Endothelial cell of hepatic sinusoid (primary cell): Measurements from ENCODE around the gene PSMD6.

Source experiments
- in situ Hi-C: cut with HindIII; loops from 2 replicates; pipeline ENCODE4 v1.10.0; 2017; ENCODE audit warnings: low sequenced_read_pairs

PSMD6 gene

GRCh38 chr3:64011685-64012084 is 11.6 kb downstream of the PSMD6 start:
- in situ Hi-C loops: loop anchor here (5.0 kb wide), 1 partner anchor 34 kb away; no protein-coding TSS in a partner anchor

- in situ Hi-C loops: loop anchor here (5.0 kb wide), 1 partner anchor 33 kb away; no protein-coding TSS in a partner anchor
Measured at GRCh38 chr3:64010199-64010598, 13.1 kb downstream of the PSMD6 start.

- in situ Hi-C loops: no loop called here
Measured at GRCh38 chr3:64009528-64009927, 13.8 kb downstream of the PSMD6 start.

- in situ Hi-C loops: no loop called here
Measured at GRCh38 chr3:64008487-64009351, 14.6 kb downstream of the PSMD6 start.

- in situ Hi-C loops: no loop called here
Measured at GRCh38 chr3:64008017-64008416, 15.3 kb downstream of the PSMD6 start.

- in situ Hi-C loops: no loop called here
Measured at GRCh38 chr3:64003589-64003988, 19.7 kb downstream of the PSMD6 start.

- in situ Hi-C loops: no loop called here
Measured at GRCh38 chr3:64002233-64002632, 21.1 kb downstream of the PSMD6 start.

- in situ Hi-C loops: no loop called here
Measured at GRCh38 chr3:64000453-64001055, 22.7 kb downstream of the PSMD6 start.

- in situ Hi-C loops: no loop called here
Measured at GRCh38 chr3:63998852-63999754, 24.2 kb downstream of the PSMD6 start.

GRCh38 chr3:63995086-63995485 is 28.2 kb downstream of the PSMD6 start:
- in situ Hi-C loops: no loop called here

GRCh38 chr3:63993653-63994079 is 29.6 kb downstream of the PSMD6 start:
- in situ Hi-C loops: no loop called here

- in situ Hi-C loops: no loop called here
Measured at GRCh38 chr3:63992516-63993209, 30.6 kb downstream of the PSMD6 start.

- in situ Hi-C loops: no loop called here
Measured at GRCh38 chr3:63991666-63992065, 31.6 kb downstream of the PSMD6 start.

- in situ Hi-C loops: no loop called here
Measured at GRCh38 chr3:63990733-63991132, 32.6 kb downstream of the PSMD6 start.

- in situ Hi-C loops: no loop called here
Measured at GRCh38 chr3:63990204-63990603, 33.1 kb downstream of the PSMD6 start.

- in situ Hi-C loops: no loop called here
Measured at GRCh38 chr3:63988943-63989342, 34.4 kb downstream of the PSMD6 start.

GRCh38 chr3:63986831-63987230 is 36.5 kb downstream of the PSMD6 start:
- in situ Hi-C loops: no loop called here

- in situ Hi-C loops: no loop called here
Measured at GRCh38 chr3:63986146-63986545, 37.1 kb downstream of the PSMD6 start.

GRCh38 chr3:63984391-63984790 is 38.9 kb downstream of the PSMD6 start:
- in situ Hi-C loops: no loop called here

GRCh38 chr3:63981980-63982379 is 41.3 kb downstream of the PSMD6 start:
- in situ Hi-C loops: no loop called here
